GM21737 (cell line): Measurements from ENCODE around the gene APOH.
A peak's percentile ranks its signal among the peaks of the same experiment; 100 is the strongest.

Source experiments
- ATAC-seq: cut with Tn5 transposase; IDR thresholded peaks from one replicate; pipeline ENCODE4 v1.9.1; 2021; ENCODE audit warnings: mild to moderate bottlenecking, moderate library complexity; ENCODE audit not compliant: unreplicated experiment

Gene APOH

GRCh38 chr17:66198242-66198641 is 31.0 kb downstream of the APOH start:
- ATAC-seq: no peak

- no peak for ATAC-seq
Observed at GRCh38 chr17:66192378-66192687, 36.9 kb downstream of the APOH start.

GRCh38 chr17:66191593-66192377 is 37.4 kb downstream of the APOH start, which contains the start of gene CEP112:
Gene CEP112, minus strand, starts transcription at chr17:66192133.
- ATAC-seq: peak; percentile 73

- ATAC-seq: no peak
Observed at GRCh38 chr17:66190738-66191592, 38.2 kb downstream of the APOH start.

GRCh38 chr17:66187718-66188117 is 41.5 kb downstream of the APOH start:
- ATAC-seq: no peak

- ATAC-seq: no peak
Observed at GRCh38 chr17:66185862-66186261, 43.4 kb downstream of the APOH start.

- ATAC-seq: no peak
Observed at GRCh38 chr17:66184392-66184791, 44.8 kb downstream of the APOH start.

DNA sequence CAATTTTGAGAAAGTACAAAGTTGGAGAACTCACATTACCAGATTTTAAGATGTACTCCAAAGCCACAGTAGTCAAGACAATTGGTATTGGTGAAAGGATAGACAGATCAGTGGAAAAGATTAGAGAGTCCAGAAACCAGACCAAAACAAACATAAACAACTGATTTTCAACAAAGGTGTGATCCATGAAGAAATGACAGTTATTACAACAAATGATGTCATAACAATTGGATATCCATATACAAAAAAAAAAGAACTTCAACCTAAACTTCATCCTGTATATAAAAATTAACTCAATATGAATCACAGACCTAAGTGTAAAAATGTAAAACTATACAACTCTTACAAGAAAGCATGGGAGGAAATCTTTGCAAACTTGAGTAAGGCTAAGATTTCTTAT is 45.7 kb downstream of the APOH start:
- no peak for ATAC-seq

DNA sequence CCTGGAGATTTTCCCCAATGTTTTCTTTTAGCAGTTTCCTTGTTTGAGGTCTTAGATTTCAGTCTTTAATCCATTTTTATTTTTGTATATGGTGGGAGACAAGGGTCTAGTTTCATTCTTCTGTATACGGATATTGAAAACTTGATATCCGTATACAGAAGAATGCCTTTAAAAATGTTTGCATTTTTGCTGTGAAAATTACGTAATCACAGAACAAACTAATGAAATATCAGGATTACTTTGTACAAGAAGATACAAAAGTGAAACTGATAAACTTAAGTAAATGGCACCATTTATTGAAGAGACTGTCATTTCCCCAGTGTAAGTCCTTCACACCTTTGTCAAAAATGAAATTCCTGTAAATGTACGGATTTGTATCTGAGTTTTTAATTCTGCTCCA is 50.6 kb downstream of the APOH start:
- no peak for ATAC-seq

- ATAC-seq: no peak
Observed at GRCh38 chr17:66177048-66177447, 52.2 kb downstream of the APOH start.

DNA sequence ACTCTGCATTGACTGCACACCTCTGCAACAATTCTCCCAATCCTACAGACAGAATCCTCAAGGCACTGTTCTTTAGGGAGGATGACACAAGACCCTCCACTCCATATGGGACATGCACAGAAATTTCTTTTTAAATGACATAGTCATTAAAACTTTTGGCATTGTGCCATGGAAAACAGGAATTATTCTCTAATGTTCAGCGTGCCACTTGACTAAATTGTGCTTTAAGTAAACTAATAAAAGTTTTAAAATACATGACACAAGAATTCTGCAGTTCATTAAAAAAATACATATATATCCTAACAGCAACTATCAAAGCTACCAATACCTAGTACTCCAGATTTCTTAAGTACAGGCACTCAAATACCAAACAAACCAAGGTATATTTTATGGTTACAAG is 53.3 kb downstream of the APOH start:
- ATAC-seq: no peak

GRCh38 chr17:66172691-66173223 is 56.5 kb downstream of the APOH start:
- ATAC-seq: no peak

- no peak for ATAC-seq
Observed at GRCh38 chr17:66172144-66172543, 57.1 kb downstream of the APOH start.

DNA sequence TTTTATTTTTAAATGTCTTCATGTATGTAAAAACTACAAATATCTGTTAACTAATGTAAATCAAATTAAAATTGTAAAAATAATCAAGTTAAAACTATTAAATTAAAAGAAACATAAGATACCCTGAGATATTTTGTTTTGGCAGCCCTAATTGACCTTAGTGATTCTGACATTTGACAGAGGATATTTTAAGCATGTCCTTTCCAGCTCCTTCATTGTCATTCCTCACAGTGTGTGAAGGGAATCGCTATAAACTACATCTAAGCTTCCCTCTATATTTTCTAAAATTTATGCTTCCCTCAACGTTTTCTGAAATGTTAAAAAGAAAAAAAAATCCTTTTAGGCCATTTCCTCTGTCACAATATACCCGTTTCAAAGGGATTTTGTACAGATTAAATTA is 57.5 kb downstream of the APOH start:
- ATAC-seq: no peak

DNA sequence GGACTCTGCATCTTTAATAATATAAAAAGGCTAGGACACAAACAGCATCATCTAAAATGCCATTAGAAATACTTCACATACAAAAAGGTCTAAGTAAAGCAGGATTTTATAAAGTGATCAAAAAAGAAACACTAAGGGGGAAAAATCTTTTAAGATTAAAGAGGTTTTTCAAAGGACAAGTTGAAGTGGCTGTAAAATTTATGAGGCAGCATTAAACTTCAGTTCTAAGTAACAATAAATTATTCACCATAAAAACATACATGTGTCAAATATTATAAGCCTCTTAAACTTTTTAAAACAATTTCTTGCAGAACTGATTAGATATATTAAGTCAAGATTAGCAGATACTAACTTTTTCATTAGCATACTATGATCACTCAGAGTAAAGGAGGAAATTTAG is 58.0 kb downstream of the APOH start:
- ATAC-seq: no peak

GRCh38 chr17:66169839-66170238 is 59.4 kb downstream of the APOH start:
- ATAC-seq: no peak

DNA sequence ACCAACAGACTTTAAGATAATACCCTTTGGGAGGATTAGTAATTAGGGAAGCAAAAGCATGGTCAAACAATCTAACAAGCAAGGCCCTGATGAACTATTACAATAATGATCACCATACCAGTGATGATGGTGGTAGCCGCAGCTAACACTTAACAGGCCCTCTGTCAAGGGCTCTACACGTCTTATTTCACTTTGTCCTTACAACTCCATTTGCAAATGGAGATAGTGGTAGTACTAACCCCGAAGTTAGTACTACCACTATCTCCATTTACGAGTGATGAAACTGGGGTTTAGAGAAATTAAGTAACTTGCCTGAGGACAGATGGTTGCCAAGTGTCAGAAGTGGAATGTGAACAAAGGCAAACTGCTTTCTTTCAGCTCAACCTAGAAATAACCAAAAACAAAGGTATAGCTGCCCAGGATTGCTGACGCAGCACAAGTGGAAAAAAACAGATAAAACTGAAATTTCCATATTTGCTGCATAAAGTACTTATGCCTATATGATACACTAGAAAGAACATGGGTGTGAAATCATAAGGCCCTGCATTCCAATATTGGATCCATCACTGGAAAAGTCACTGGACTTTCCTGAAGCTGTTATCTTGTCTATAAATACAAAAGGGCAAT is 61.9 kb downstream of the APOH start:
- ATAC-seq: no peak

- ATAC-seq: no peak
Observed at GRCh38 chr17:66165537-66166123, 63.6 kb downstream of the APOH start.
